Upper lobe of left lung (tissue), 6 donors: ENCODE measurements around the gene PACS2. TPM values are rescaled to one million over a fixed set of nuclear protein-coding genes. Genes with fewer than 3 reads are reported as not detected.

Source experiments
- ATAC-seq, 2 donors: fragments of 200-7000 bp; cut with Tn5 transposase; one replicate each; pipeline ENCODE4 v1.9.1; 2022; ENCODE audit warnings: mild to moderate bottlenecking in 2 of 2, moderate library complexity in 2 of 2; ENCODE audit not compliant: low FRiP score in 2 of 2
- DNase-seq, 2 donors: peaks; one replicate each; pipeline ENCODE4 v3.0.0-alpha.2; 2019 to 2020
- H3K27ac ChIP-seq, 4 donors: fragments of 200-600 bp; sonication (generic); one replicate each; pipeline ENCODE4 v1.5.1; 2016 to 2019
- H3K27me3 ChIP-seq, 4 donors: fragments of 200-600 bp; sonication (generic); one replicate each; pipeline ENCODE4 v1.5.1; 2017 to 2019
- H3K36me3 ChIP-seq, 4 donors: fragments of 200-600 bp; sonication (generic); one replicate each; pipeline ENCODE4 v1.5.1; 2016 to 2019
- H3K4me1 ChIP-seq, 4 donors: fragments of 200-600 bp; sonication (generic); one replicate each; pipeline ENCODE4 v1.5.1; 2018 to 2019
- H3K4me3 ChIP-seq, 4 donors: fragments of 200-600 bp; sonication (generic); one replicate each; pipeline ENCODE4 v1.5.1; 2017 to 2019; ENCODE audit warnings: mild to moderate bottlenecking in 2 of 4, moderate library complexity in 1 of 4
- H3K9me3 ChIP-seq, 4 donors: fragments of 200-600 bp; sonication (generic); one replicate each; pipeline ENCODE4 v1.5.1; 2018 to 2019
- EP300 ChIP-seq, 4 donors: sonication (generic); formaldehyde crosslinking; IDR thresholded peaks; one replicate each; pipeline ENCODE4 v1.5.1; 2017; ENCODE audit warnings: antibody characterized with exemption in 4 of 4, control low read depth in 2 of 4
- POLR2A ChIP-seq, 4 donors: fragments of 450-650 bp; IDR thresholded peaks; one replicate each; pipeline ENCODE4 v1.5.1; 2016 to 2017; ENCODE audit warnings: antibody characterized with exemption in 4 of 4, mild to moderate bottlenecking in 2 of 4
- POLR2AphosphoS5 ChIP-seq, 2 donors: sonication (generic); formaldehyde crosslinking; IDR thresholded peaks; one replicate each; pipeline ENCODE4 v1.5.1; 2017; ENCODE audit warnings: antibody characterized with exemption in 2 of 2
- WGBS, 2 donors: methylation state at CpG; one replicate each; pipeline ENCODE4 v1.1.5; 2017 to 2018; 5-methylcytosine and 5-hydroxymethylcytosine counted together
- total RNA-seq, 6 donors: library from RNA; depleted of rRNA in 4 of 6; stranded (reverse); fragments of >200 nt in 4 of 6; gene quantifications; one replicate each; pipeline versions ENCODE4 v1.1.0 to v1.2.1, GENCODE V29; 2016 to 2021
- TF ChIP-seq, protein P1 (sequence below), 6 experiments: fragments of 450-650 bp in 4 of 6; fragments of 200-600 bp in 2 of 6; sonication (generic) in 2 of 6; IDR thresholded peaks; one replicate each; pipeline ENCODE4 v1.5.1; 2016 to 2019; ENCODE audit warnings: antibody characterized with exemption in 6 of 6
- donor health status: DM: no; HTN: no; CAD: no; lungs with moderate emphysema.
- donor health status: DM: no; HTN: yes; CAD: no; lungs with severe emphysema.

Gene PACS2
- total RNA-seq, 6 donors from 2014 or later, result 53.4 to 204 (median 86.5) TPM

DNA sequence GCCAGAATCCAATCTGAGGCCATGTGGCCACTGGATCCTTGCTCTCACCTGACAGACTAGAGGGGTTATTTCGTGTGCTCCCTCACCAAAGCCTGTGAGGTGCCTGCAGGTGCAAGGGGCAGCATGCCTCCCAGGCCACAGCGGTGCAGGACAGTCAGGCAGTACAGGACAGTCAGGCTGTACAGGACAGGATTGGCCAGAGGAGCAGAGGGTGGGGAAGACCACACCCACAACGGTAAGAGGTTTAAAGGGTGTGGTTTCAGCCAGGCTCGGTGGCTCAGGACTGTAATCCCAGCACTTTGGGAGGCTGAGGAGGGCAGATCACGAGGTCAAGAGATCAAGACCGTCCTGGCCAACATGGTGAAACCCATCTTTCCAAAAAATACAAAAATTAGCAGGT, 10.6 kb upstream of the PACS2 start:
- TF ChIP-seq POLR2AphosphoS5 (IDR thresholded peaks at IDR 0.05), result no peak
- TF ChIP-seq EP300 (IDR thresholded peaks at IDR 0.05), result no peak
- TF ChIP-seq, protein P1, sequence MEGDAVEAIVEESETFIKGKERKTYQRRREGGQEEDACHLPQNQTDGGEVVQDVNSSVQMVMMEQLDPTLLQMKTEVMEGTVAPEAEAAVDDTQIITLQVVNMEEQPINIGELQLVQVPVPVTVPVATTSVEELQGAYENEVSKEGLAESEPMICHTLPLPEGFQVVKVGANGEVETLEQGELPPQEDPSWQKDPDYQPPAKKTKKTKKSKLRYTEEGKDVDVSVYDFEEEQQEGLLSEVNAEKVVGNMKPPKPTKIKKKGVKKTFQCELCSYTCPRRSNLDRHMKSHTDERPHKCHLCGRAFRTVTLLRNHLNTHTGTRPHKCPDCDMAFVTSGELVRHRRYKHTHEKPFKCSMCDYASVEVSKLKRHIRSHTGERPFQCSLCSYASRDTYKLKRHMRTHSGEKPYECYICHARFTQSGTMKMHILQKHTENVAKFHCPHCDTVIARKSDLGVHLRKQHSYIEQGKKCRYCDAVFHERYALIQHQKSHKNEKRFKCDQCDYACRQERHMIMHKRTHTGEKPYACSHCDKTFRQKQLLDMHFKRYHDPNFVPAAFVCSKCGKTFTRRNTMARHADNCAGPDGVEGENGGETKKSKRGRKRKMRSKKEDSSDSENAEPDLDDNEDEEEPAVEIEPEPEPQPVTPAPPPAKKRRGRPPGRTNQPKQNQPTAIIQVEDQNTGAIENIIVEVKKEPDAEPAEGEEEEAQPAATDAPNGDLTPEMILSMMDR (IDR thresholded peaks at IDR 0.05), result no peak
- TF ChIP-seq POLR2A (IDR thresholded peaks at IDR 0.05), result no peak
- Histone ChIP-seq H3K4me3 (no peak overlapping the region), H3K9me3 (no peaks in the 10 kb centered on the region), H3K36me3 (no peaks in the 10 kb centered on the region), H3K27me3 (no peaks in the 10 kb centered on the region), H3K4me1 (peaks cover 13 to 25% (median 19%) of the 10 kb centered on the region in 4 donors), H3K27ac (no peak overlapping the region)
- 62 to 96% methylated on average over 3 to 5 of the region's 6 CpGs for WGBS, 2 donors
- DNase-seq (no peak), ATAC-seq (no peak)

DNA sequence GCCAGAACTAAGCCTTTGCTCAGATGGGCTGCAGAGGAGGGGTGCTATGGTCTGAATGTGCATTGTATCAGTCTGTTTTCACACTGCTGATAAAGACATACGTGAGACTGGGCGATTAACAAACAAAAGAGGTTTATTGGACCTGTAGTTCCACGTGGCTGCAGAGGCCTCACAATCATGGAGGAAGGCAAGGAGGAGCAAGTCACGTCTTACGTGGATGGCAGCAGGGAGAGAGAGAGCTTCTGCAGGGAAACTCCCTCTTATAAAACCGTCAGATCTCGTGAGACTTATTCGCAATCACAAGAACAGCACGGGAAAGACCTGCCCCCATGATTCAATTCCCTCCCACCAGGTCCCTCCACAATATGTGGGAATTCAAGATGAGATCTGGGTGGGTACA, 10.0 kb upstream of the PACS2 start:
- 87 to 88% methylated on average over 9 of the region's 9 CpGs for WGBS, 2 donors
- Histone ChIP-seq H3K9me3 (no peaks in the 10 kb centered on the region), H3K36me3 (no peaks in the 10 kb centered on the region), H3K27me3 (no peaks in the 10 kb centered on the region), H3K4me3 (no peak overlapping the region), H3K27ac (no peak overlapping the region), H3K4me1 (peaks cover 7 to 19% (median 13%) of the 10 kb centered on the region in 4 donors)
- TF ChIP-seq POLR2A (IDR thresholded peaks at IDR 0.05) (no peak), EP300 (IDR thresholded peaks at IDR 0.05) (no peak), POLR2AphosphoS5 (IDR thresholded peaks at IDR 0.05) (no peak)
- TF ChIP-seq, protein P1 (IDR thresholded peaks at IDR 0.05), result no peak
- DNase-seq (no peak), ATAC-seq (no peak)

DNA sequence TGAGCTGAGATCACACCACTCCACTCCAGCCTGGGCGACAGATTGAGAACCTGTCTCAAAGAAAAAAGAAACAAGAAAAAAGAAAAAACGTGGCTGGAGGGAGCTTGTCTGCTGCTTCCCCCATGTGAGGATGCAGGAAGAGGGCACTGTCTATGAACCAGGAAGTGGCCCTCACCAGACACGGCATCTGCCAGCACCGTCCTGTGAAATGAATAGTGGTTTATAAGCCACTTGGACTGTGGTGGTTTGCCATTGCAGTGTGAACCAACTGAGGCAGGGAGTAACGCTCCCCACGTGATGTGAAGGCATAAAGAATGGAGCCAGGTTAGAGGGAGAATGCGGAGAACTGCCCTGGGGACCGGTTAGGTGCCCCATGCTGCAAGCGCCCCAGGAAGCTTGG, 9.2 kb upstream of the PACS2 start:
- no peak for ATAC-seq
- no peak for DNase-seq
- peaks cover 3 to 11% (median 6%) of the 10 kb centered on the region in 4 donors for H3K4me1 ChIP-seq
- H3K36me3 ChIP-seq, result no peaks in the 10 kb centered on the region
- H3K4me3 ChIP-seq, result no peak overlapping the region
- H3K27me3 ChIP-seq, result no peaks in the 10 kb centered on the region
- TF ChIP-seq POLR2AphosphoS5 (IDR thresholded peaks at IDR 0.05) (no peak), POLR2A (IDR thresholded peaks at IDR 0.05) (no peak), EP300 (IDR thresholded peaks at IDR 0.05) (no peak)
- TF ChIP-seq, protein P1 (IDR thresholded peaks at IDR 0.05), result no peak
- no peak overlapping the region for H3K27ac ChIP-seq
- H3K9me3 ChIP-seq, result no peaks in the 10 kb centered on the region
- WGBS, 2 donors, result 73 to 74% methylated on average over 9 of the region's 9 CpGs

DNA sequence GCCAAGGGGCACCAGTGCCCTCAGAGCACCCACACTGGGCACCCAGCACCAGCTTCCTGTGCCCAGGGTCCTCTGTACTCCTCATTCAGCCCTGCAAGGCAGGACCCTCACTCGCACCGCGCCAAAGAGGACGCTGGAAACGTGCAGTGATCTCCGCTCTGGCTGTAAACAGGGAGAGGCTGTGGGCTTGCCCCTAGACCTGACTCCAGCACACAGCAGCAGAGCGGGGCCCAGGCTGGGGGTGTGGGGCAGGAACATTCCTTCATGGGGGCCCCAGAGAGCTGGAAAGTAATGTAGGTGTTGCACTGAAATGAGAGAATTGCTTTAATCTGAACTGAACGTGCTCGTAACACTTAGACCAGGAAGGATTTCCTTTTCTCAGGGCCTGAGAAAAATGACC, 8.8 kb upstream of the PACS2 start:
- H3K27me3 ChIP-seq, result no peaks in the 10 kb centered on the region
- WGBS, 2 donors, result 77% methylated on average over 9 of the region's 9 CpGs
- H3K4me1 ChIP-seq, result peaks cover 3 to 11% (median 6%) of the 10 kb centered on the region in 4 donors
- H3K9me3 ChIP-seq, result no peaks in the 10 kb centered on the region
- no peak for DNase-seq
- H3K27ac ChIP-seq, result no peak overlapping the region
- no peak for ATAC-seq
- H3K4me3 ChIP-seq, result no peak overlapping the region
- TF ChIP-seq POLR2A (IDR thresholded peaks at IDR 0.05), result no peak
- TF ChIP-seq EP300 (IDR thresholded peaks at IDR 0.05), result no peak
- no peak for TF ChIP-seq POLR2AphosphoS5 (IDR thresholded peaks at IDR 0.05)
- TF ChIP-seq, protein P1 (IDR thresholded peaks at IDR 0.05), result no peak
- no peaks in the 10 kb centered on the region for H3K36me3 ChIP-seq

DNA sequence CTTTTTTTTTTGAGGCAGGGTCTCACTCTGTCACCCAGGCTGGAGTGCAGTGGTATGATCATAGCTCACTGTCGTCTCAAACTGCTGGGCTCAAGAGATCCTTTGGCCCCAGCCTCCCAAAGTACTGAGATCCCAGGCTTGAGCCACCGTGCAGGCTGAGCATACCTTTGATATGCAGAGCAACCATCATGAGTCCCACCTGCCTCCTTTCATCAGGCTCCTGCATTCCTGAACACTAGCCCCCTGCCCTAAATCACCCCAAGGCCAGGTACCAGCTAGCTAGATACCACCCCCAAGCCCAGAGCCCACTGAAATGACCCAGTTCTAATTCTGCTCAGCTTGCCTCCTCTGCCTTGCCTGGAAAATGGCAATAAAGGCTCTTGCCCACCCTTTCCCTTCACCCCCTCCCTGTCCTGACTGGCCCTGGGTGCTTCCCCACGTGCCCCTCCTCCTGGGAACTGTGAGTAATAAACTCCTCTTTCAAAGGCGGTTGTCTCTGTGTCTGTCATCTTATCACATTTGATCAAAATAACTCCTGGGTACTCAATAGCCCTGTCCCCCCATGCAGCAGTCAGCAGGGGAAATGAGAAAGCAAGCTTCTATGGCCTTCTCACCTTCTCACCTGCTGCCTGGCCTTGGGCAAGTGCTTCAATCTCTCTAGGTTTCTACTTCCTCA, 7.4 kb upstream of the PACS2 start:
- H3K36me3 ChIP-seq, result no peaks in the 10 kb centered on the region
- no peaks in the 10 kb centered on the region for H3K9me3 ChIP-seq
- H3K4me1 ChIP-seq, result peaks cover 0 to 5% (median 0%) of the 10 kb centered on the region in 4 donors
- 82 to 86% methylated on average over 4 of the region's 4 CpGs for WGBS, 2 donors
- H3K4me3 ChIP-seq, result no peak overlapping the region
- ATAC-seq (no peak), DNase-seq (no peak)
- TF ChIP-seq EP300 (IDR thresholded peaks at IDR 0.05) (no peak), POLR2A (IDR thresholded peaks at IDR 0.05) (no peak)
- H3K27ac ChIP-seq, result no peak overlapping the region
- H3K27me3 ChIP-seq, result no peaks in the 10 kb centered on the region
